PC-9 (cell line): ENCODE measurements around the gene CNTNAP2. TPM values are rescaled to one million over a fixed set of nuclear protein-coding genes. Genes with fewer than 3 reads are reported as not detected.

Experiments
- BruUV-seq: library from RNA; stranded (reverse); fragments of 400-500 nt; replicated peaks from 2 replicates; lab custom pipeline; 2021; lab: Mats Ljungman, UMichigan
- CTCF ChIA-PET: fragments of 300-600 bp; sonication (Branson Sonifier 250); formaldehyde crosslinking; loops from one replicate; lab custom pipeline; 2022; ENCODE audit warnings: antibody characterized with exemption; lab: Charles Lee
- POLR2A ChIA-PET: fragments of 300-600 bp; sonication (Branson Sonifier 250); formaldehyde crosslinking; loops from one replicate; lab custom pipeline; 2022; ENCODE audit warnings: antibody characterized with exemption; ENCODE audit not compliant: unreplicated experiment; lab: Charles Lee
- DNase-seq, 2 experiments: peaks; one replicate each; pipeline versions ENCODE4 v3.0.0 to v3.0.0-alpha.2; 2015 to 2022; ENCODE audit warnings: mixed read lengths in 1 of 2
- H2AFZ ChIP-seq: fragments of 200-600 bp; sonication (generic); 2 replicates; pipeline ENCODE4 v1.8.1; 2017; ENCODE audit warnings: antibody characterized with exemption
- H3F3A ChIP-seq: fragments of 200-600 bp; sonication (generic); 2 replicates; pipeline ENCODE4 v1.8.1; 2017; ENCODE audit warnings: antibody characterized with exemption, mild to moderate bottlenecking, low read depth; ENCODE audit not compliant: insufficient read depth
- H3K27ac ChIP-seq: fragments of 200-600 bp; sonication (generic); 2 replicates; pipeline ENCODE4 v1.6.1; 2016; ENCODE audit warnings: mixed run types
- H3K27me3 ChIP-seq: fragments of 200-600 bp; sonication (generic); 2 replicates; pipeline ENCODE4 v1.6.1; 2016; ENCODE audit warnings: low read depth, mixed run types; ENCODE audit not compliant: insufficient read depth
- H3K36me3 ChIP-seq: fragments of 200-600 bp; sonication (generic); 2 replicates; pipeline ENCODE4 v1.6.1; 2016; ENCODE audit warnings: low read depth, mixed run types
- H3K4me1 ChIP-seq: fragments of 200-600 bp; sonication (generic); replicated peaks from 2 replicates; pipeline ENCODE4 v1.6.1; 2016; ENCODE audit warnings: mixed run types; ENCODE audit not compliant: insufficient read depth
- H3K4me2 ChIP-seq: fragments of 200-600 bp; sonication (generic); 2 replicates; pipeline ENCODE4 v1.6.1; 2017; ENCODE audit warnings: mixed run types
- H3K4me3 ChIP-seq: fragments of 200-600 bp; sonication (generic); 2 replicates; pipeline ENCODE4 v1.6.1; 2016; ENCODE audit warnings: mixed run types
- H3K79me2 ChIP-seq: fragments of 200-600 bp; sonication (generic); 2 replicates; pipeline ENCODE4 v1.6.1; 2017; ENCODE audit warnings: low read depth, mixed run types
- H3K9me2 ChIP-seq: fragments of 200-600 bp; sonication (generic); 2 replicates; pipeline ENCODE4 v1.8.1; 2017; ENCODE audit warnings: mild to moderate bottlenecking; ENCODE audit not compliant: insufficient read depth
- H3K9me3 ChIP-seq: fragments of 200-600 bp; sonication (generic); 2 replicates; pipeline ENCODE4 v1.8.1; 2016; ENCODE audit warnings: low read depth; ENCODE audit not compliant: insufficient read depth
- H4K20me1 ChIP-seq: fragments of 200-600 bp; sonication (generic); 2 replicates; pipeline ENCODE4 v1.8.1; 2017; ENCODE audit not compliant: insufficient read depth
- EZH2 ChIP-seq: fragments of 200-600 bp; sonication (generic); IDR thresholded peaks from 2 replicates; pipeline ENCODE4 v1.8.0; 2017; ENCODE audit warnings: antibody characterized with exemption, low read depth
- intact Hi-C: fragments of 100-400 bp; cut with micrococcal nuclease; formaldehyde crosslinking; loops from one replicate; pipeline ENCODE4 v1.10.0; 2022; ENCODE audit not compliant: unreplicated experiment
- total RNA-seq: library from RNA; stranded (reverse); gene quantifications from 2 replicates; pipeline ENCODE4 v1.2.3, GENCODE V29; 2021
- TF ChIP-seq, protein P1 (sequence below): fragments of 200-600 bp; sonication (generic); conservative IDR thresholded peaks from 2 replicates; pipeline ENCODE4 v1.6.1; 2017; ENCODE audit warnings: mixed run types, antibody characterized with exemption, mild to moderate bottlenecking, moderate library complexity

CNTNAP2 gene
- total RNA-seq, 1 experiment from 2014 or later: not detected

DNA sequence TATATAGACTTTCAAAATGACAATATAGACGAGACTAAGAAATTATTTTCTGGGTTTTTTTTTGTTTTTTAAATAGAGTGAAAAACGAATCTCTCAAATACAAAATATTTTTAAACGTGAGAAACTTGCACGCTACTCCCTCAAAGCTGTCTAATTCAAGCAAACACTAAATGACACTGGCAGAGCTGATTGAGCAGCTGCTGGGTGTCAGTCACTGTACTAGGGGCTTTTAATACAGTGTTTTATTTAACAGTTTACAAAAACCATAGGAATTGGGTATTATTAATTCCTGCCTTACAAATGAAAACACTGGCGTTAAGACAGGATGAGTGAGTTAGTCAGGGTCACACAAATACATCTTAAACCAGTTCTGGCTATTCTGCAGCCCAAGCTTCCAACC, 1264.3 kb downstream of the CNTNAP2 start:
- no peak for TF ChIP-seq EZH2
- TF ChIP-seq, protein P1, sequence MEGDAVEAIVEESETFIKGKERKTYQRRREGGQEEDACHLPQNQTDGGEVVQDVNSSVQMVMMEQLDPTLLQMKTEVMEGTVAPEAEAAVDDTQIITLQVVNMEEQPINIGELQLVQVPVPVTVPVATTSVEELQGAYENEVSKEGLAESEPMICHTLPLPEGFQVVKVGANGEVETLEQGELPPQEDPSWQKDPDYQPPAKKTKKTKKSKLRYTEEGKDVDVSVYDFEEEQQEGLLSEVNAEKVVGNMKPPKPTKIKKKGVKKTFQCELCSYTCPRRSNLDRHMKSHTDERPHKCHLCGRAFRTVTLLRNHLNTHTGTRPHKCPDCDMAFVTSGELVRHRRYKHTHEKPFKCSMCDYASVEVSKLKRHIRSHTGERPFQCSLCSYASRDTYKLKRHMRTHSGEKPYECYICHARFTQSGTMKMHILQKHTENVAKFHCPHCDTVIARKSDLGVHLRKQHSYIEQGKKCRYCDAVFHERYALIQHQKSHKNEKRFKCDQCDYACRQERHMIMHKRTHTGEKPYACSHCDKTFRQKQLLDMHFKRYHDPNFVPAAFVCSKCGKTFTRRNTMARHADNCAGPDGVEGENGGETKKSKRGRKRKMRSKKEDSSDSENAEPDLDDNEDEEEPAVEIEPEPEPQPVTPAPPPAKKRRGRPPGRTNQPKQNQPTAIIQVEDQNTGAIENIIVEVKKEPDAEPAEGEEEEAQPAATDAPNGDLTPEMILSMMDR: no peak
- Histone ChIP-seq H4K20me1 (no peaks in the 10 kb centered on the region; the same call in 1 of the 2 replicates), H3K27ac (no peak overlapping the region), H3K79me2 (no peaks in the 10 kb centered on the region), H3K9me2 (no peaks in the 10 kb centered on the region), H3K4me1 (no peaks in the 10 kb centered on the region), H3K9me3 (no peaks in the 10 kb centered on the region), H3K27me3 (no peaks in the 10 kb centered on the region), H3K4me3 (no peak overlapping the region), H2AFZ (no peak overlapping the region), H3K4me2 (no peak overlapping the region), H3K36me3 (no peaks in the 10 kb centered on the region), H3F3A (no peaks in the 10 kb centered on the region)
- no peak for DNase-seq
- ChIA-PET CTCF (no interaction called here), POLR2A (no interaction called here)
- BruUV-seq: no TSS peak
- intact Hi-C loops: no loop called here

GRCh38 chr7:147394329-147394728, 1277.7 kb downstream of the CNTNAP2 start:
- Histone ChIP-seq H3K36me3 (no peaks in the 10 kb centered on the region), H2AFZ (no peak overlapping the region), H3K9me2 (no peaks in the 10 kb centered on the region), H3K4me1 (no peaks in the 10 kb centered on the region), H3F3A (no peaks in the 10 kb centered on the region; the same call in 1 of the 2 replicates), H3K27ac (no peak overlapping the region), H4K20me1 (no peaks in the 10 kb centered on the region), H3K4me2 (no peak overlapping the region), H3K79me2 (no peaks in the 10 kb centered on the region), H3K4me3 (no peak overlapping the region), H3K27me3 (no peaks in the 10 kb centered on the region), H3K9me3 (no peaks in the 10 kb centered on the region)
- CTCF ChIA-PET: no interaction called here
- POLR2A ChIA-PET: no interaction called here
- intact Hi-C loops: no loop called here
- no peak for DNase-seq
- no peak for TF ChIP-seq EZH2
- TF ChIP-seq, protein P1: no peak
- no TSS peak for BruUV-seq

GRCh38 chr7:147400221-147400689, 1283.7 kb downstream of the CNTNAP2 start:
- no peak for DNase-seq
- H3K4me2 ChIP-seq: no peak overlapping the region
- H3K9me3 ChIP-seq: no peaks in the 10 kb centered on the region
- H3K4me1 ChIP-seq: no peaks in the 10 kb centered on the region
- H3K79me2 ChIP-seq: no peaks in the 10 kb centered on the region
- H3K36me3 ChIP-seq: no peaks in the 10 kb centered on the region
- no peak overlapping the region for H2AFZ ChIP-seq
- TF ChIP-seq, protein P1: no peak
- POLR2A ChIA-PET: no interaction called here
- no peaks in the 10 kb centered on the region; the same call in 1 of the 2 replicates for H3F3A ChIP-seq
- no peaks in the 10 kb centered on the region for H3K27me3 ChIP-seq
- H3K27ac ChIP-seq: no peak overlapping the region
- H3K9me2 ChIP-seq: no peaks in the 10 kb centered on the region
- no peaks in the 10 kb centered on the region for H4K20me1 ChIP-seq
- intact Hi-C loops: no loop called here
- BruUV-seq: no TSS peak
- H3K4me3 ChIP-seq: no peak overlapping the region
- CTCF ChIA-PET: no interaction called here
